ENCODE data around the gene MYOF.

MYOF gene, protein sequence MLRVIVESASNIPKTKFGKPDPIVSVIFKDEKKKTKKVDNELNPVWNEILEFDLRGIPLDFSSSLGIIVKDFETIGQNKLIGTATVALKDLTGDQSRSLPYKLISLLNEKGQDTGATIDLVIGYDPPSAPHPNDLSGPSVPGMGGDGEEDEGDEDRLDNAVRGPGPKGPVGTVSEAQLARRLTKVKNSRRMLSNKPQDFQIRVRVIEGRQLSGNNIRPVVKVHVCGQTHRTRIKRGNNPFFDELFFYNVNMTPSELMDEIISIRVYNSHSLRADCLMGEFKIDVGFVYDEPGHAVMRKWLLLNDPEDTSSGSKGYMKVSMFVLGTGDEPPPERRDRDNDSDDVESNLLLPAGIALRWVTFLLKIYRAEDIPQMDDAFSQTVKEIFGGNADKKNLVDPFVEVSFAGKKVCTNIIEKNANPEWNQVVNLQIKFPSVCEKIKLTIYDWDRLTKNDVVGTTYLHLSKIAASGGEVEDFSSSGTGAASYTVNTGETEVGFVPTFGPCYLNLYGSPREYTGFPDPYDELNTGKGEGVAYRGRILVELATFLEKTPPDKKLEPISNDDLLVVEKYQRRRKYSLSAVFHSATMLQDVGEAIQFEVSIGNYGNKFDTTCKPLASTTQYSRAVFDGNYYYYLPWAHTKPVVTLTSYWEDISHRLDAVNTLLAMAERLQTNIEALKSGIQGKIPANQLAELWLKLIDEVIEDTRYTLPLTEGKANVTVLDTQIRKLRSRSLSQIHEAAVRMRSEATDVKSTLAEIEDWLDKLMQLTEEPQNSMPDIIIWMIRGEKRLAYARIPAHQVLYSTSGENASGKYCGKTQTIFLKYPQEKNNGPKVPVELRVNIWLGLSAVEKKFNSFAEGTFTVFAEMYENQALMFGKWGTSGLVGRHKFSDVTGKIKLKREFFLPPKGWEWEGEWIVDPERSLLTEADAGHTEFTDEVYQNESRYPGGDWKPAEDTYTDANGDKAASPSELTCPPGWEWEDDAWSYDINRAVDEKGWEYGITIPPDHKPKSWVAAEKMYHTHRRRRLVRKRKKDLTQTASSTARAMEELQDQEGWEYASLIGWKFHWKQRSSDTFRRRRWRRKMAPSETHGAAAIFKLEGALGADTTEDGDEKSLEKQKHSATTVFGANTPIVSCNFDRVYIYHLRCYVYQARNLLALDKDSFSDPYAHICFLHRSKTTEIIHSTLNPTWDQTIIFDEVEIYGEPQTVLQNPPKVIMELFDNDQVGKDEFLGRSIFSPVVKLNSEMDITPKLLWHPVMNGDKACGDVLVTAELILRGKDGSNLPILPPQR (N-terminal part only)

DNA sequence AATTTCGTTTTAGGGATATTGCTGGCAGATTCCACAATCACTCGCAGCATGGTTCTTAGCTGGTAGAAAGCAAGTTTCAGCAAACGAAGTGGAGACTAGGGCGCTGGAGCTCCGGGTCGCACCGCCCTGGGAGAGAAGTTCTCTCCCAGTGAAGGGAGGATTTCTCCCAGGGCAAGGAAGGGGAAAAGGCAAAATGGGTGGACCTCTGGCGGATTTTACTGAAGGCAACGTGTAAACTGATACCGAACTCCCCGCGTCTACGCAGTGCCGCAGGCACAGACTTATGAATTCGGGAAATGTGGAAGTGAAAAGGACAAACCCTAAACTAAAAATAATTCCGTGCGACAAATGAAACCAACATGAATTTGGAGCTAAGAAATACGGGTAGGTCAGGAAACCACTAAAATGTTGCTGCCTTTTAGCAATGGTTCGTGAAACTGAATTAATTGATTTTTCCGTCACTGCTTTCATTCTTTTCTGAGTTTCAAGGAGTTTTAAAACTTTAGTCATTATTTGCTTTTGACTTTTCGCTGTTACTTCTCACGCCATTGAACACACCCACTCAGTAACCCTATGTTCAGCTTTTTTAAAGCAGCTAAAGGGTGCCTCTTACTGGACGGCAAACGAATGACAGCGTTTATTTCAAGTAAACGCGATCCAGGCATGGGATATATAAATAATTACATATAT is at the start of gene MYOF:
MYOF (minus strand) TSS at position 190 of the 690 bp plus-strand sequence; CDS start at position 50, 140 bp downstream.
- DNase-seq = peak; percentile 64

DNA sequence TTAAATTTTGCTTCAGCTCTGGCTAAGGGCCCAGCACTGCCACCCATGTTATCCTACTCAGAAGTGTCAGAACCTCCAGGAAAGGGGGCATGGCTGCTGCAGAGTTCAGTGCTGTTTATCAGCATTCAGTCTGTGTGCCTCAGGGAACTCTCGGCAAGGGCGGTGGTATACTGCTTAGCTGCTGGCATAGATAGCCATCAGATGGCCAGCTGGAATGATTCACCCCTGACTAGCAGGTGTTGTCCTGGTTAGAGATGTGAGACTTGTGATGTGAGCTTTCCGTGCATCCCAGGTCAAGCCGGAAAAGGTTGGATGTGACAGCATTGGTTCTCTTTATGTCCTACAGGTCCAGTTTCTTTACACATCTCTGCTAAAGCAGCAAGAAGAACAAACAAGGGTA is 36.4 kb upstream of the MYOF start:
- no peak for DNase-seq

DNA sequence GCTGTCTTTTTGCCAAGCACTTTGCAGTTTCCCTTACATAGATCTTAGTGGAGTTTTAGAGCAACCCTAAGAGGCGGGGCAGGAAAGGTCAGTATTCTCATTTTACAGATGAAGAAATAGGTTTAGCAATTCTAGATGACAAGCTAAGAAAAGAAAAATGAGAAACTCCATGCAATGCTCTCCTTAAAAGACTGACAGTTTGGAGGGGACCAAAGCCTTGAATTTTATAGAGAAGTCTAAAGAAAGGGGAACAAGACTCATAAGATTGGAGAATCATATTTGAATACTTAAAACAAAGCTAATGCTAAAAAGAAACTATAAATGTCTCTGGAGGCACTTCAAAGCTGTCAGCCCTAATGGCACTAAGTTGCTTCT is 33.9 kb upstream of the MYOF start:
- DNase-seq = no peak

DNA sequence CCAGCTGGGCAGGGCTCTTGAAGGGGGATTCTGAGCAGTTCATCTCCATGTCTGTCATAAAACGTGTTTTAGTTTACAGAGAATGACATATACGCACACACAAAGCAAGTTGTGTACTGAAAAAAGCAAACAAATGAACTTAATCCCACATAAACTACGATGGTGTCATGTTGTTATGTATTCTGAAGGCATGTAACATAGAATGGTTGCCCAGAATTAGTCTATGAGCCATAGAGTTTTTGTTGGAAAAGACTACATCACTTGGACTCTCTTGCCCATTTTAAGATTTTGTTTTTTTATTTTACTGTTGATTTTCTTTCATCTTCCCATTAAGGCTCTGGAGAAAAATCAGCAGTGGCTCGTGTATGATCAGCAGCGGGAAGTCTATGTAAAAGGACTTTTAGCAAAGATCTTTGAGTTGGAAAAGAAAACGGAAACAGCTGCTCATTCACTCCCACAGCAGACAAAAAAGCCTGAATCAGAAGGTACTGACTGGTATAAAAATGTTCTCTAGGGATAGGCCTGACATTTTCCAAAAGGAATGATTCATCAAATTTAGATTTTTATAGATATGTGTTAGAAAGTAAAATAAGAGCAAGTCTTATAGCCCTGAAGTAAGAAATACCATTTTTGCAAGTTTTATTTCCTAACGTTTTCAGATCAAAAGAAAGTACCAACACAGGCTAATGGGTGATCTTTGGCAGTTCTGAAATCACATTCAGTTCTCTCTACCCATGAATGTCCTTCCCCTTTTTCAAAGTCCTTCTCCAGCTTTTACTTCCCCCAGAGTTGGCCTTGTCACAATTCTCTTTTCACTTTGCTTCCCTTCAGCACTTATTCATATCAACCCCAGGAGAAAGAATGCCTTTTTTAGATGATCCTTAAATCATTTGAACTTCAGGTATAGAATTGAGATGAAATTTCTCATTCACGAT is 33.2 kb upstream of the MYOF start:
- DNase-seq = no peak

DNA sequence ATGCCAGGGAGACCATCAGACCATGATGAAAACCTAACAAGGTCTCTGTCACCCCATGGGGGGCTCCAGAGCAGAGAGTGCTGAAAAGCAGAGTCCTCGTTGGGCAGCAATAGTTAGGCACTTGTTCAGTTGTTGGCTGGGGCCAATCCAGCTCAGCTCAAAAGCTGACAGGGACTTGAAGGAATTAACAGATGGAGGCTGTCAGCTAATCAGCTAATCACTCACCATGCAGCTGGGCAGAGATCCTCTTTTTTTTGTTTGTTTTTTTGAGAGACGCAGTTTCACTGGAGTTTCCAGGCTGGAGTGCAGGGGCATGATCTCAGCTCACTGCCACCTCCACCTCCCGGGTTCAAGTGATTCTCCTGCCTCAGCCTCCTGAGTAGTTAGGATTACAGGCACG is 32.4 kb upstream of the MYOF start:
- DNase-seq = no peak

DNA sequence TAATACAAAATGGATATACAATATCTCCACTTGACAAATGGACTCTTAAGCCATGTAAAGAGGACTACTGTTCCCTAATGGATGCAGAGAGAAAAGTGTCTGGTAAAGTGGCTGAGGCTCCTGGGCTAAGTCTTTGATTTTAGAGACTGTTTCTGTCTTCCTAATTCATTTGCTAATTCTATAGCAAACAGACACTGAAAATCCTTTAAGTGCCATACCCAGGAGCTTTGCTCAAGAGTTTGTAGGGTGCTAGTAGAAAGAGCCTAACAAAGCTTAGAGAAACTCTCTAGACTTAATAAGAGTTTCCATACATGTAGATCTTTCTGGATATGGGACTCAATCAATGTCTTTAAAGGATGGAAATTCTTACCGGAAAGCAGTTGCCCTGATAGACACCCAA is 31.0 kb upstream of the MYOF start:
- DNase-seq = no peak

DNA sequence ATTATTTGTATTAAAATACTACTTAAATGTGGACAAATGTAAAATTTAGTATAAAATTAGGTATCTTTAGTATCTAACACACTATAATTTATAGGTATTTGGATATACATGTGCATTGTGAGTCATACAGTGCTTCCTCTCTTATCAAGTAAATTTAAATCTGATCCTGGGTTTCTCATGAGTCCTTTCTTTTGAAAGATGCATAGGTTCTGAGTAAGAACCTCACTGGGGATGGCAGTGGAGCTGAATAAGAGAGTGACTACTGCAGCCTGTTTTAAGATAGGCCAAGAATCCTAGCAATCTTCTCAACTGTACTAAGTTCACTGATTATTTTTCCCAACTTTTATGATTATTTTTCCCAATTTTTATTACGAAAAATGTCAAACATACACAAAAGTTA is 30.4 kb upstream of the MYOF start:
- no peak for DNase-seq

DNA sequence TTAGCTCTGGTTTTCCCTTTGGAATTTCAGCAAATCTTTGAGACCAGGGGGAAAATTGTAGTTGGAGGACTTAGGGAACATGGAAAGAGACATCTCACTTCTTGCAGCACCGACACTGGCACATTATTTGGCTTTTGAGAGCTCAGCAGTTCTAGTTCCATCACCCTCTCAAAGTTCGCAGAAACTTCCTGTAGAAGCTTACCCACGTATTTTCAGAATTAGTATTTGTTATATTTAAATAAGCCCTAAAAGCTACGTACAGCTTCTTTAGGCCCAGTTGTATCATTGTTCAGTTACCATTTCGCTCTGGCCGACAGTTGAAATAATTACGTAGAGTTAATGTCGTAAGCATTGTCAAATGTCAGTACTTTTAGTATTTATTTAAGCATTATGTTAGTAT is 27.7 kb upstream of the MYOF start:
- DNase-seq = no peak

DNA sequence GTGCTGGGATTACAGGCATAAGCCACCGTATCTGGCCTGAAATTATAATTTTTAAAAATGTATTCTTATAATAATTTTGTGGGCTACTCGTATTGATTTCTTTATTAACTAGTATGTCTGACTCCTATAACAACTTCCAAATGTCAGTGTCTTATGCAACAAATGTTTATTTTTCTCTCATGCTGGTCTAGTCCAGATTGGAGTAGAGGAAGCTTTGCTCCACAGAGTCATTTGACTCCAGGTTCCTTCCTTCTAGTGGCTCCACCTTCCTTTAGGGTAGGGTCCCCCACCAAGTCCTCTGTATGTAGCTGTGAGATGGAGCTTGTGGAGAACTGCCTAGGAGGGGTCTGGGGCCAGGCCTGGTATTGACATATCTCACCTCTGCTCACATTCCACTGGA is 22.9 kb upstream of the MYOF start:
- no peak for DNase-seq

DNA sequence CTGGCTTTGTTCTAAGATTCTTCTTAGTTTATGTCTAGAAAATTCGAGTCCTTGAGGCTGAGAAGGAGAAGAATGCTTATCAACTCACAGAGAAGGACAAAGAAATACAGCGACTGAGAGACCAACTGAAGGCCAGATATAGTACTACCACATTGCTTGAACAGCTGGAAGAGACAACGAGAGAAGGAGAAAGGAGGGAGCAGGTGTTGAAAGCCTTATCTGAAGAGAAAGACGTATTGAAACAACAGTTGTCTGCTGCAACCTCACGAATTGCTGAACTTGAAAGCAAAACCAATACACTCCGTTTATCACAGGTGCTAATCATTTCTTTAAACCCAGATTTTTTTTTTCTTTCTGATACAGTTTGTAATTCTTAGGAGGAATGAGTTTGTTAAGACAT is 20.9 kb upstream of the MYOF start:
- no peak for DNase-seq

DNA sequence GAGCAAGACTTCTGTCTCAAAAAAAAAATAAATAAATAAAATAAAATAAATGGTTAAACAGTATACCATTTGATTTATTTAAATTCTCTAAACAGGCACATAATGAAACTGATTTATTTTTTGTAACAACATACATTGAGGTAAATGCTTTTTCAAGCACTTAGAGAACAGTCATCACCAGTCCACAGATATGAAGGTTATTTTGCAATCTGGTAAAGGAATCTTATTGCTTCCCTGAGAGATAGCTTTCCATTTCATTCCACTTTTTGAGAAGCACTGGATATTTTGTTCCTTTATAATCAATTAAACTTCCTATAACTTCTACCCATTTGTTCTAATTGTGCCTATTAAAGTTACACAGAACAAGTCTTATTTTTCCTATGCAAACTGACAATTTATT is 19.5 kb upstream of the MYOF start:
- no peak for DNase-seq

DNA sequence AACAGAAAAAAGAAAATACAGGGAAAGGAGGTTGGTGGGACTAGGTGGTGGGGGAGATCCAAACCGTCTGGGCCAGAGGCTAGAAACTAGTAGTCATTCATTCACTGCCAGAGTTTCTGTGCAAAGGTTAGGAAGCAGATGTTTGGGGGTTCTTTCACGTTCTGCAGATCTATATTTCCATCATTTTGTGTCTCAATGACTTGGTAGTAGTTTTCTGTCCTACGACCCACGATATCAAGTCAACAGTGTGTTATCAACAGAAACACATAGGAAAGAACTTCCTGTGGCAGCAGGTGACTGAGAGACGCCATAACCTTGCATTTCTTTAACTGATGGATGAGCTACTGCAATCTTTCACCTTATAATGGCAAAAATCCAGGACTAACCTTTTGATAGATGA is 16.0 kb upstream of the MYOF start:
- DNase-seq = no peak

DNA sequence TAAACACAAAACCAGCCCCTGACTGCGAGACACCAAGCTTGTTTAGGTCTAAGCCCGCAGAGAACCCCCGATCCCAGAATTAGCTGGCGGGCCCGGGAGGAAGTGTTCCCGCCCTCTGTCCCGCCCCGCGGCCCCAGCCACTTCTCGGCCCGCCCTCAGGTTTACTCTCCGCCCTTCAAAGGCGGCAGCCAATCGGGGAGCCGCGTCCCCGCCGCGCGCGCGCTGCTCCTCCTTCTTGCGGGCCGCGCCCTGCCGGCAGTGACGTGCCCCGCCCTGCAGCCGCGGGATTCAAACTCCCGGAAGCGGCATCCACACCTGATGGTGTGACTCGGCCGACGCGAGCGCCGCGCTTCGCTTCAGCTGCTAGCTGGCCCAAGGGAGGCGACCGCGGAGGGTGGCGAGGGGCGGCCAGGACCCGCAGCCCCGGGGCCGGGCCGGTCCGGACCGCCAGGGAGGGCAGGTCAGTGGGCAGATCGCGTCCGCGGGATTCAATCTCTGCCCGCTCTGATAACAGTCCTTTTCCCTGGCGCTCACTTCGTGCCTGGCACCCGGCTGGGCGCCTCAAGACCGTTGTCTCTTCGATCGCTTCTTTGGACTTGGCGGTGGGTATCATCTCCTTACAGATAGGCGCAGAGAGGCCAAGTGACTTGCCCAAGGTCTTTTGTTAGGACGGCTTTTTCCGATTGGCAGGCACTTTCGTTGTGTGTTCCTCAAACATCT is 14.3 kb upstream of the MYOF start, which contains the start of gene CEP55:
CEP55 (plus strand) TSS at position 291 of the 720 bp plus-strand sequence. CDS start 3,440 bp downstream, outside the sequence.
- DNase-seq = peak; percentile 95

DNA sequence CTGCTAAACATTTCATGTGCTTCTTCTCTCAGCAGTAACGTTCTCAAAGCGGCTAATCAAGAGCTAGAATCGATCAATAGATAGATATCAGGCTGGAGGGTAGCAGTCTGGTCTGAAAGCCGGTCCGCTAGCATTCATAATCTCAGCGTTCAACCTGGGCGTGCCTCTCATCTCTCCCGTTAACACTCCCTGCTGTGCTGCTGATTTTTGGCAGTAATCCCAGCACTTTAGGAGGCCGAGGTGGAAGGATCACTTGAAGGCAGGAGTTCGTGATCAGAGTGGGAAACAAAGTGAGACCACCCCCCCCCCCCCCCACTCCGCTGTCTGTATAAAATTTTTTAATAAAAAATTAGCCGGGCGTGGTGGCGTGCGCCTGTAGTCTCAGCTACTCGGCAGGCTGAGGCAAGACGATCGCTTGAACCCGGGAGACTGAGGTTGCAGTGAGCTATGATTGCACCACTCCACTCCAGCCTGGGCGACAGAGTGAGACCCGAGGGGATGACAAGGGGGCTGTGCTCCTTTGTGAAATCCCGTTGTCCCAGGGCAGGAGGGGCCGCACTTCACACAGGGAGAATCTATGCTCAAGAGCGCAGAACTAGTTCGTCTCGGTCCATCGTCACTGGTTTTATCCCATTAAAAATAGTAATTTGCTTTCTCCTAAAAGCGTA is 13.7 kb upstream of the MYOF start:
- peak; percentile 71 for DNase-seq

DNA sequence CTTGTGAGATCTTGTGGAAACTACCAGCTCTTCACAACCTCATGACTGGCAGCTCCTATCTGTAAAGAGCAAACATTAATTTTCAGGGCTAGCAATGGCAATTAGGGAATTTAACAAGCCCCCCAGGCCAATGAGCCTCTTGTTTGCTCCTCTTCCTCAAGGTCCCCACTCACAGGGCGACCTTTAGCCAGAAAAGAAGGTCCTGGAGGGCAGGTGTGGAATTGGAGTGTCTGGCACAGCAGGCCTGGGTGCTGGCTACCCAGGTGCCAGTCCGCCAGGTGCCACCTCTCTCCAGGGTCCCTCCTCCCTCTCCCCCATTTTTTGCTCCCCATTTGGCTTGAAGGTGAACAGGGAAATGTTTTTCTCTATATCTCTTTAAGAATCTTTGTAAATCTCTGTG is 12.4 kb upstream of the MYOF start:
- DNase-seq = peak; percentile 19

DNA sequence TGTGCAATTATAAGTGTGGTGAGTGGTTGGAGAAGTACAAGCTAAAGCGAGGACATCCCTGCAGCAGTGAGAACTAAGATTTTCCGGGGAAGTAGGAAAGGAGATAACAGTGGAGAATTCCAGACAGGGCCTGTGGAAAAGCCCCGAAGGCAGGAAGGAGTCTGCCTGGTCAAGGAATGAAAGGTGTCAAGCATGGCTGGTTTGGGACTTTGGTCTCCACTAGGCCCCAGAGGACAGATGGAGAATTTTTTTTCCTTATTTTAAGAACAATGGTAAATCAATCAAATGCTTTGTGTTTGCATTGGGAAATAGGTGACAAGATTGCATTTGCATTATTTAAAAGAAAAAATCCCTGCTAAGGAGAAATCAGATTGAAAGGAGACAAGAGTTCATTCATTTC is 11.0 kb upstream of the MYOF start:
- peak; percentile 5 for DNase-seq

DNA sequence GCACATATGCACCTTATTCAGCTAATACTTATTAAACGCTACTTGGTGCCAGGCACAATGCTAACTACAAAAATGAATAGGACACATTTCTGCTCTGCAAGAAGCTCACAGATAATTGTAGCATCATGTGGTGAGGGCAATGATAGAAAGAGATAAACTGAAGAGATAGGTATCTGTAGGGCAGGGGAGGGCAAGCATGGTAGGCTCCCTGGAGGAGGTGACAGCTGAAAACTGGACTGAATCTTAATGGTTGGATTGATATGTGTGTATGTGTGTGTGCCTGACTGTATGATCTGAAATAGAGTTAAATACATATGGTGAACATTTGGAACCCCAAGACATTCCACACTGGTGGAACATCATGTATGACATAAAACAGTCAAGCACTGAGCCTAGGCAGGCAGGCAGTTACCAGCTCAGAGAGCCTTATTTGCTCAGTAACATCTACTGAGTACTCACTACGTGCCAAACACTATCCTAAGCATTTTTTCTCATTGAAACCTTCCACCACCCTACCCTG is 9.5 kb upstream of the MYOF start:
- no peak for DNase-seq

DNA sequence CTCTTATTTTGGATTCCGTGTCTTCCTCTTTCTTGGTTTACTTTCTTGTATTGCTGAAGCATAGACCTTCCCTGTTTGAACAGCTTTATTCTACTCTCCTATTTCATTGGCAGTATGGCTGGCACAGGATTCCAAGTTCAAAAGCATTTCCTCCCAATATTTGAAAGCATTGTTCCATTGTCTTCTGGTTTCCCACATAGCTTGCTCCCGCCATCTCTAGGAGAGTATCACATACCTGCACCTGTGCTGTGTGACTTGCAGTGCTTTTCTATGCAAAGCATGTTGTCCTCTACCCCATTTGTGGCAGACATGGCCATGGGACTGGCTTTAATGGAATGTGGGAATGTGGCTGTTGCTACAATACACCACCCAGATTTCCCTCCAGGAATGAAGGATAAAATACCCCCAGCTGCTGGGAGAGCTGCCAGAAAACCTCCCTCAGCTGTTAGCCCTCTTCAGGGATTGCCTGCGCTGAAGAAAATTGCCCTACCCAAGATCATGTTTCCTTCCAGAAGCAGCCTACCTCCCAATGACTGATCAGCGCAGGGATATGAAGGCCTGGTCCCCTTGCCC is 6.9 kb upstream of the MYOF start:
- DNase-seq = no peak

DNA sequence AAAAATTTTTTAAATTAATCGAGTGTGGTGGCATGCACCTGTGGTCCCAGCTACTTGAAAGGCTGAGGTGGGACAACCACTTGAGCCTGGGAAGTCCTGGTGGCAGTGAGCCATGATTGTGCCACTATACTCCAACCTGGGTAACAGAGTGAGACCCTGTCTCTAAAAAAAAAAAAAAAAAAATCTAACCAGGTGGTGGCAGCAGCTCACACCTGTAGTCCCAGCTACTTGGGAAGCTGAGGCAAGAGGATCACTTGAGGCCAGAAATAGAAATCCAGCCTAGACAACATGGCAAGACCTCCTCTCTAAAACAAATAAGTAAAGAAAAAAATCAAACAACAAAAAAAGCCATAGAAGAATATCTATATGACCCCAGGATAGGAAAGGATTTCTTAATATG is 3.6 kb upstream of the MYOF start:
- DNase-seq = peak; percentile 30

Measured in NCI-H69 (cell line).